Thyroid gland (tissue), 4 donors: ENCODE measurements around the gene CRLF1. TPM values are rescaled to one million over a fixed set of nuclear protein-coding genes. Genes with fewer than 3 reads are reported as not detected.

Source experiments
- DNase-seq, 2 donors: peaks; one replicate each; pipeline ENCODE4 v3.0.0-alpha.2; 2019
- H3K27ac ChIP-seq, 3 donors: fragments of 200-600 bp; sonication (generic); 1 replicate in 2 of 3; 2 replicates in 1 of 3; pipeline ENCODE4 v1.5.1; 2016 to 2019; ENCODE audit warnings: mild to moderate bottlenecking in 1 of 3, moderate library complexity in 1 of 3
- H3K27me3 ChIP-seq: fragments of 200-600 bp; sonication (generic); one replicate; pipeline ENCODE4 v1.5.1; 2019
- H3K36me3 ChIP-seq, 2 donors: fragments of 200-600 bp; sonication (generic); one replicate each; pipeline ENCODE4 v1.5.1; 2016 to 2019
- H3K4me1 ChIP-seq, 2 donors: fragments of 200-600 bp; sonication (generic); one replicate each; pipeline ENCODE4 v1.5.1; 2017 to 2019
- H3K4me3 ChIP-seq, 3 donors: fragments of 200-600 bp; sonication (generic); replicated peaks in 1 of 3; 1 replicate in 2 of 3; 2 replicates in 1 of 3; pipeline ENCODE4 v1.5.1; 2016; ENCODE audit warnings: mild to moderate bottlenecking in 1 of 3
- H3K9me3 ChIP-seq: fragments of 200-600 bp; sonication (generic); one replicate; pipeline ENCODE4 v1.5.1; 2017
- CTCF ChIP-seq, 6 experiments: fragments of 200-600 bp in 3 of 6; fragments of 450-650 bp in 3 of 6; sonication (generic) in 3 of 6; IDR thresholded peaks; one replicate each; pipeline ENCODE4 v1.5.1; 2016 to 2019; ENCODE audit warnings: antibody characterized with exemption in 6 of 6, mild to moderate bottlenecking in 2 of 6, inconsistent platforms in 1 of 6, moderate library complexity in 1 of 6
- POLR2A ChIP-seq, 2 donors: fragments of 450-650 bp; IDR thresholded peaks; one replicate each; pipeline ENCODE4 v1.6.1; 2017; ENCODE audit warnings: antibody characterized with exemption in 2 of 2, mild to moderate bottlenecking in 2 of 2, moderate library complexity in 1 of 2
- WGBS, 2 donors: methylation state at CpG; one replicate each; pipeline ENCODE4 v1.1.5; 2017; 5-methylcytosine and 5-hydroxymethylcytosine counted together
- intact Hi-C: fragments of 100-400 bp; cut with DNase I; formaldehyde crosslinking; loops from one replicate; pipeline ENCODE4 v1.15.1; 2023
- total RNA-seq, 4 donors: library from RNA; depleted of rRNA; stranded (reverse); fragments of >200 nt; gene quantifications; one replicate each; pipeline ENCODE4 v1.2.3, GENCODE V29; 2016

Gene CRLF1
- total RNA-seq, 4 donors from 2014 or later, result 87.2 to 140 (median 101) TPM

GRCh38 chr19:18558604-18559003, 48.0 kb downstream of the CRLF1 start:
- WGBS, 2 donors, result 68 to 71% methylated on average over 3 of the region's 3 CpGs
- Histone ChIP-seq H3K9me3 (no peaks in the 10 kb centered on the region), H3K36me3 (peaks cover 0 to under 1% of the 10 kb centered on the region in 2 donors), H3K4me1 (peaks cover 4 to 9% of the 10 kb centered on the region in 2 donors), H3K4me3 (peak overlapping the region; percentile 62 to 100 (median 98)), H3K27me3 (no peaks in the 10 kb centered on the region), H3K27ac (peak overlapping the region; percentile 90 to 95 (median 91))
- intact Hi-C loops, result no loop called here
- no peak for DNase-seq
- no peak for TF ChIP-seq CTCF (IDR thresholded peaks at IDR 0.05)
- no peak for TF ChIP-seq POLR2A (IDR thresholded peaks at IDR 0.05)

GRCh38 chr19:18558202-18558555, 48.4 kb downstream of the CRLF1 start:
- H3K4me3 ChIP-seq, result peak overlapping the region; percentile 62 to 100 (median 98)

GRCh38 chr19:18557411-18558201, 49.0 kb downstream of the CRLF1 start, which contains the start of gene KXD1:
KXD1 (plus strand) TSS chr19:18557870; CDS start chr19:18562057, 4,187 bp downstream.
- TF ChIP-seq POLR2A (IDR thresholded peaks at IDR 0.05) (peak in 1 of 2 donors; percentile 74), CTCF (IDR thresholded peaks at IDR 0.05) (no peak)
- Histone ChIP-seq H3K4me3 (peak within 1 kb of the TSS; percentile 62 to 100 (median 98)), H3K27me3 (no peaks in the 10 kb centered on the region), H3K9me3 (no peaks in the 10 kb centered on the region), H3K27ac (peak within 1 kb of the TSS; percentile 90 to 95 (median 91)), H3K4me1 (peaks cover 4 to 9% of the 10 kb centered on the region in 2 donors), H3K36me3 (no peaks in the 10 kb centered on the region)
- DNase-seq, result peak; percentile 99
- WGBS, 2 donors, result 1 to 3% methylated on average over 24 to 32 of the region's 58 CpGs
- intact Hi-C loops, result no loop called here

More at GRCh38 chr19:18558202-18558555, 48.4 kb downstream of the CRLF1 start:
- Histone ChIP-seq H3K4me1 (peaks cover 4 to 9% of the 10 kb centered on the region in 2 donors), H3K27me3 (no peaks in the 10 kb centered on the region), H3K27ac (peak overlapping the region; percentile 90 to 95 (median 91)), H3K9me3 (no peaks in the 10 kb centered on the region), H3K36me3 (no peaks in the 10 kb centered on the region)
- TF ChIP-seq POLR2A (IDR thresholded peaks at IDR 0.05), result no peak
- TF ChIP-seq CTCF (IDR thresholded peaks at IDR 0.05), result no peak
- intact Hi-C loops, result no loop called here
- DNase-seq, result peak in 1 of 2 donors; percentile 8
- WGBS, 2 donors, result 7 to 8% methylated on average over 11 of the region's 11 CpGs

GRCh38 chr19:18551631-18552030, 55.0 kb downstream of the CRLF1 start:
- intact Hi-C loops, result no loop called here
- WGBS, 2 donors, result 58% methylated on average over 6 of the region's 6 CpGs

More at GRCh38 chr19:18551631-18552030, 55.0 kb downstream of the CRLF1 start:
- DNase-seq, result no peak
- Histone ChIP-seq H3K4me1 (no peaks in the 10 kb centered on the region), H3K27ac (no peak overlapping the region), H3K36me3 (no peaks in the 10 kb centered on the region), H3K27me3 (no peaks in the 10 kb centered on the region), H3K9me3 (no peaks in the 10 kb centered on the region), H3K4me3 (no peak overlapping the region)
- TF ChIP-seq POLR2A (IDR thresholded peaks at IDR 0.05) (no peak), CTCF (IDR thresholded peaks at IDR 0.05) (no peak)
